HepG2 (cell line): ENCODE measurements around the gene DPM1. TPM values are rescaled to one million over a fixed set of nuclear protein-coding genes. Genes with fewer than 3 reads are reported as not detected.

Experiments used
- ETV5 ChIP-seq: IDR thresholded peaks from 2 replicates; pipeline ENCODE4 v1.6.1; 2018; ENCODE audit warnings: missing biosample characterization, missing genetic modification reagents, inconsistent platforms, borderline replicate concordance
- FOXA1 ChIP-seq, 2 experiments: fragments of 450-650 bp in 1 of 2; sonication (generic) in 1 of 2; formaldehyde crosslinking in 1 of 2; IDR thresholded peaks; 2 replicates each; pipeline versions ENCODE4 v1.4.0 to v1.6.1; 2016 to 2020; ENCODE audit warnings: missing genetic modification reagents in 1 of 2
- GFI1 ChIP-seq: sonication (generic); formaldehyde crosslinking; IDR thresholded peaks from 2 replicates; pipeline ENCODE4 v1.5.0; 2020; ENCODE audit warnings: missing genetic modification reagents, mild to moderate bottlenecking, borderline replicate concordance
- PHF8 ChIP-seq: sonication (generic); formaldehyde crosslinking; IDR thresholded peaks from 2 replicates; pipeline ENCODE4 v1.5.0; 2020; ENCODE audit warnings: missing genetic modification reagents
- SMC3 ChIP-seq: IDR thresholded peaks from 2 replicates; pipeline ENCODE4 v1.6.1; 2011; ENCODE audit warnings: low read length, improper control_type of control experiment
- ZNF253 ChIP-seq: sonication (generic); formaldehyde crosslinking; IDR thresholded peaks from 2 replicates; pipeline ENCODE4 v1.8.0; 2022; ENCODE audit warnings: mild to moderate bottlenecking, missing genetic modification reagents, borderline replicate concordance
- ZNF558 ChIP-seq: sonication (generic); formaldehyde crosslinking; IDR thresholded peaks from 2 replicates; pipeline ENCODE4 v1.9.0; 2022; ENCODE audit warnings: mild to moderate bottlenecking, missing genetic modification reagents, borderline replicate concordance
- polyA plus RNA-seq, 8 experiments: library from polyadenylated mRNA; depleted of rRNA in 3 of 8; stranded (reverse) in 7 of 8; unstranded in 1 of 8; fragments of >200 nt; fragmentation: Illumina TruSeq in 4 of 8; extraction: Trizol in 4 of 8; gene quantifications; 2 replicates each; pipeline versions ENCODE4 v1.2.1 to v1.2.3, GENCODE V29; 2011 to 2016; ENCODE audit warnings: low read depth in 4 of 8, missing spikeins in 1 of 8, mixed read lengths in 1 of 8; ENCODE audit not compliant: insufficient read depth in 1 of 8
- total RNA-seq, 5 experiments: library from RNA; depleted of rRNA; stranded (reverse); fragments of >200 nt; fragmentation: Illumina TruSeq; extraction: Trizol; gene quantifications; 2 replicates each; pipeline ENCODE4 v1.2.3, GENCODE V29; 2016; ENCODE audit warnings: low read depth in 1 of 5
- TF ChIP-seq, protein P1 (sequence below): sonication (generic); formaldehyde crosslinking; IDR thresholded peaks from 2 replicates; pipeline ENCODE4 v1.5.0; 2020; ENCODE audit warnings: mild to moderate bottlenecking, missing genetic modification reagents, borderline replicate concordance
- TF ChIP-seq, protein P2 (sequence below): sonication (generic); formaldehyde crosslinking; IDR thresholded peaks from 2 replicates; pipeline ENCODE4 v1.4.0; 2020; ENCODE audit warnings: mild to moderate bottlenecking, missing genetic modification reagents
- TF ChIP-seq, protein P3 (sequence below): sonication (generic); formaldehyde crosslinking; conservative IDR thresholded peaks from 2 replicates; pipeline ENCODE4 v1.8.1; 2023; ENCODE audit warnings: missing genetic modification reagents
- TF ChIP-seq, protein P4 (sequence below): sonication (generic); formaldehyde crosslinking; IDR thresholded peaks from 2 replicates; pipeline ENCODE4 v1.4.0; 2020; ENCODE audit warnings: missing genetic modification reagents
- TF ChIP-seq, protein P5 (sequence below): sonication (generic); formaldehyde crosslinking; IDR thresholded peaks from 2 replicates; pipeline ENCODE4 v1.4.0; 2020; ENCODE audit warnings: missing genetic modification reagents, borderline replicate concordance

Gene DPM1
- total and polyA plus RNA-seq, 2 of the 13 experiments (the other 11 are each of a cell fraction or from before 2014, with no cell fraction given), result 83.2 to 161 TPM

DNA sequence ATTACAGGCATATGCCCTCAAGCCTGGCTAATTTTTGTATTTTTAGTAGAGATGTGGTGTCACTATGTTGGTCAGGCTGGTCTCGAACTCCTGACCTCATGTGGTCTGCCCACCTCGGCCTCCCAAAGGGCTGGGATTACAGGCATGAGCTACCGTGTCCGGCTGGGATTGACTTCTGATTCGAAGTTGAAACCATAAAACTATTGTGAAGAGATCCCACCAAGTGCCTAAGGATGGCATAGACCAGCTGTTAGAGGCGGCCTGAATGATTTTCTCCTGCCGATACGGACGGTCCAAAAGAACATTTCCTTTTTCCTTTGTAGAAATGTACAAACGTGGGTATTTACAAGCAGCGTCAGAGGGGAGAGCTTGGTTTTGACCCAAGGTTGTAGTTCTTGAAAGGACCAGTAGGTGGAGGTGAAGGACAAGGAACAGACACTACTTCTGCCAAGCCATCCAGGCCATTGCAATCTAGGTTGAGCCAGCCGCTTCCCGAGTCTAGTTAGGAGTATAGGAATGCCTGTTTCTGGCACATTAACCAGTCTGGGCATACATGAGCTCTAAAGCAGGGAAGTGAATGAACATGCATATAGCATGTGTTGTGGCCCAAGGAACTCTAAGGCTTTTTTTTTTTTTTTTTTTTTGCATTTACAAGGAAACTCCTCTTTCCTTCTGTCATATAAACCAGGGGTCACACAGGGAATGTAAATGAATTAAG, 29.3 kb upstream of the DPM1 start (continued):
- TF ChIP-seq, protein P1, sequence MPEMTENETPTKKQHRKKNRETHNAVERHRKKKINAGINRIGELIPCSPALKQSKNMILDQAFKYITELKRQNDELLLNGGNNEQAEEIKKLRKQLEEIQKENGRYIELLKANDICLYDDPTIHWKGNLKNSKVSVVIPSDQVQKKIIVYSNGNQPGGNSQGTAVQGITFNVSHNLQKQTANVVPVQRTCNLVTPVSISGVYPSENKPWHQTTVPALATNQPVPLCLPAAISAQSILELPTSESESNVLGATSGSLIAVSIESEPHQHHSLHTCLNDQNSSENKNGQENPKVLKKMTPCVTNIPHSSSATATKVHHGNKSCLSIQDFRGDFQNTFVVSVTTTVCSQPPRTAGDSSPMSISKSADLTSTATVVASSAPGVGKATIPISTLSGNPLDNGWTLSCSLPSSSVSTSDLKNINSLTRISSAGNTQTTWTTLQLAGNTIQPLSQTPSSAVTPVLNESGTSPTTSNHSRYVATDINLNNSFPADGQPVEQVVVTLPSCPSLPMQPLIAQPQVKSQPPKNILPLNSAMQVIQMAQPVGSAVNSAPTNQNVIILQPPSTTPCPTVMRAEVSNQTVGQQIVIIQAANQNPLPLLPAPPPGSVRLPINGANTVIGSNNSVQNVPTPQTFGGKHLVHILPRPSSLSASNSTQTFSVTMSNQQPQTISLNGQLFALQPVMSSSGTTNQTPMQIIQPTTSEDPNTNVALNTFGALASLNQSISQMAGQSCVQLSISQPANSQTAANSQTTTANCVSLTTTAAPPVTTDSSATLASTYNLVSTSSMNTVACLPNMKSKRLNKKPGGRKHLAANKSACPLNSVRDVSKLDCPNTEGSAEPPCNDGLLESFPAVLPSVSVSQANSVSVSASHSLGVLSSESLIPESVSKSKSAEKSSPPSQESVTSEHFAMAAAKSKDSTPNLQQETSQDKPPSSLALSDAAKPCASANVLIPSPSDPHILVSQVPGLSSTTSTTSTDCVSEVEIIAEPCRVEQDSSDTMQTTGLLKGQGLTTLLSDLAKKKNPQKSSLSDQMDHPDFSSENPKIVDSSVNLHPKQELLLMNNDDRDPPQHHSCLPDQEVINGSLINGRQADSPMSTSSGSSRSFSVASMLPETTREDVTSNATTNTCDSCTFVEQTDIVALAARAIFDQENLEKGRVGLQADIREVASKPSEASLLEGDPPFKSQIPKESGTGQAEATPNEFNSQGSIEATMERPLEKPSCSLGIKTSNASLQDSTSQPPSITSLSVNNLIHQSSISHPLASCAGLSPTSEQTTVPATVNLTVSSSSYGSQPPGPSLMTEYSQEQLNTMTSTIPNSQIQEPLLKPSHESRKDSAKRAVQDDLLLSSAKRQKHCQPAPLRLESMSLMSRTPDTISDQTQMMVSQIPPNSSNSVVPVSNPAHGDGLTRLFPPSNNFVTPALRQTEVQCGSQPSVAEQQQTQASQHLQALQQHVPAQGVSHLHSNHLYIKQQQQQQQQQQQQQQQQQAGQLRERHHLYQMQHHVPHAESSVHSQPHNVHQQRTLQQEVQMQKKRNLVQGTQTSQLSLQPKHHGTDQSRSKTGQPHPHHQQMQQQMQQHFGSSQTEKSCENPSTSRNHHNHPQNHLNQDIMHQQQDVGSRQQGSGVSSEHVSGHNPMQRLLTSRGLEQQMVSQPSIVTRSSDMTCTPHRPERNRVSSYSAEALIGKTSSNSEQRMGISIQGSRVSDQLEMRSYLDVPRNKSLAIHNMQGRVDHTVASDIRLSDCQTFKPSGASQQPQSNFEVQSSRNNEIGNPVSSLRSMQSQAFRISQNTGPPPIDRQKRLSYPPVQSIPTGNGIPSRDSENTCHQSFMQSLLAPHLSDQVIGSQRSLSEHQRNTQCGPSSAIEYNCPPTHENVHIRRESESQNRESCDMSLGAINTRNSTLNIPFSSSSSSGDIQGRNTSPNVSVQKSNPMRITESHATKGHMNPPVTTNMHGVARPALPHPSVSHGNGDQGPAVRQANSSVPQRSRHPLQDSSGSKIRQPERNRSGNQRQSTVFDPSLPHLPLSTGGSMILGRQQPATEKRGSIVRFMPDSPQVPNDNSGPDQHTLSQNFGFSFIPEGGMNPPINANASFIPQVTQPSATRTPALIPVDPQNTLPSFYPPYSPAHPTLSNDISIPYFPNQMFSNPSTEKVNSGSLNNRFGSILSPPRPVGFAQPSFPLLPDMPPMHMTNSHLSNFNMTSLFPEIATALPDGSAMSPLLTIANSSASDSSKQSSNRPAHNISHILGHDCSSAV, result no peak
- TF ChIP-seq ZNF253 (CRISPR knock-in tag) (no peak), GFI1 (CRISPR knock-in tag) (no peak), ETV5 (CRISPR knock-in tag) (0 out of 2 replicates have a peak, but pooled peaks have one; percentile 30), SMC3 (peak; percentile 97), FOXA1 (IDR thresholded peaks at IDR 0.05) (no peak), FOXA1 (CRISPR knock-in tag; IDR thresholded peaks at IDR 0.05) (peak; percentile 70), ZNF558 (CRISPR knock-in tag) (no peak), PHF8 (CRISPR knock-in tag) (no peak)
- TF ChIP-seq, protein P2, sequence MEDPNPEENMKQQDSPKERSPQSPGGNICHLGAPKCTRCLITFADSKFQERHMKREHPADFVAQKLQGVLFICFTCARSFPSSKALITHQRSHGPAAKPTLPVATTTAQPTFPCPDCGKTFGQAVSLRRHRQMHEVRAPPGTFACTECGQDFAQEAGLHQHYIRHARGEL (CRISPR knock-in tag), result no peak
- TF ChIP-seq, protein P3, sequence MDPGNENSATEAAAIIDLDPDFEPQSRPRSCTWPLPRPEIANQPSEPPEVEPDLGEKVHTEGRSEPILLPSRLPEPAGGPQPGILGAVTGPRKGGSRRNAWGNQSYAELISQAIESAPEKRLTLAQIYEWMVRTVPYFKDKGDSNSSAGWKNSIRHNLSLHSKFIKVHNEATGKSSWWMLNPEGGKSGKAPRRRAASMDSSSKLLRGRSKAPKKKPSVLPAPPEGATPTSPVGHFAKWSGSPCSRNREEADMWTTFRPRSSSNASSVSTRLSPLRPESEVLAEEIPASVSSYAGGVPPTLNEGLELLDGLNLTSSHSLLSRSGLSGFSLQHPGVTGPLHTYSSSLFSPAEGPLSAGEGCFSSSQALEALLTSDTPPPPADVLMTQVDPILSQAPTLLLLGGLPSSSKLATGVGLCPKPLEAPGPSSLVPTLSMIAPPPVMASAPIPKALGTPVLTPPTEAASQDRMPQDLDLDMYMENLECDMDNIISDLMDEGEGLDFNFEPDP (CRISPR knock-in tag), result no peak
- TF ChIP-seq, protein P4, sequence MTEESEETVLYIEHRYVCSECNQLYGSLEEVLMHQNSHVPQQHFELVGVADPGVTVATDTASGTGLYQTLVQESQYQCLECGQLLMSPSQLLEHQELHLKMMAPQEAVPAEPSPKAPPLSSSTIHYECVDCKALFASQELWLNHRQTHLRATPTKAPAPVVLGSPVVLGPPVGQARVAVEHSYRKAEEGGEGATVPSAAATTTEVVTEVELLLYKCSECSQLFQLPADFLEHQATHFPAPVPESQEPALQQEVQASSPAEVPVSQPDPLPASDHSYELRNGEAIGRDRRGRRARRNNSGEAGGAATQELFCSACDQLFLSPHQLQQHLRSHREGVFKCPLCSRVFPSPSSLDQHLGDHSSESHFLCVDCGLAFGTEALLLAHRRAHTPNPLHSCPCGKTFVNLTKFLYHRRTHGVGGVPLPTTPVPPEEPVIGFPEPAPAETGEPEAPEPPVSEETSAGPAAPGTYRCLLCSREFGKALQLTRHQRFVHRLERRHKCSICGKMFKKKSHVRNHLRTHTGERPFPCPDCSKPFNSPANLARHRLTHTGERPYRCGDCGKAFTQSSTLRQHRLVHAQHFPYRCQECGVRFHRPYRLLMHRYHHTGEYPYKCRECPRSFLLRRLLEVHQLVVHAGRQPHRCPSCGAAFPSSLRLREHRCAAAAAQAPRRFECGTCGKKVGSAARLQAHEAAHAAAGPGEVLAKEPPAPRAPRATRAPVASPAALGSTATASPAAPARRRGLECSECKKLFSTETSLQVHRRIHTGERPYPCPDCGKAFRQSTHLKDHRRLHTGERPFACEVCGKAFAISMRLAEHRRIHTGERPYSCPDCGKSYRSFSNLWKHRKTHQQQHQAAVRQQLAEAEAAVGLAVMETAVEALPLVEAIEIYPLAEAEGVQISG, result no peak
- TF ChIP-seq, protein P5, sequence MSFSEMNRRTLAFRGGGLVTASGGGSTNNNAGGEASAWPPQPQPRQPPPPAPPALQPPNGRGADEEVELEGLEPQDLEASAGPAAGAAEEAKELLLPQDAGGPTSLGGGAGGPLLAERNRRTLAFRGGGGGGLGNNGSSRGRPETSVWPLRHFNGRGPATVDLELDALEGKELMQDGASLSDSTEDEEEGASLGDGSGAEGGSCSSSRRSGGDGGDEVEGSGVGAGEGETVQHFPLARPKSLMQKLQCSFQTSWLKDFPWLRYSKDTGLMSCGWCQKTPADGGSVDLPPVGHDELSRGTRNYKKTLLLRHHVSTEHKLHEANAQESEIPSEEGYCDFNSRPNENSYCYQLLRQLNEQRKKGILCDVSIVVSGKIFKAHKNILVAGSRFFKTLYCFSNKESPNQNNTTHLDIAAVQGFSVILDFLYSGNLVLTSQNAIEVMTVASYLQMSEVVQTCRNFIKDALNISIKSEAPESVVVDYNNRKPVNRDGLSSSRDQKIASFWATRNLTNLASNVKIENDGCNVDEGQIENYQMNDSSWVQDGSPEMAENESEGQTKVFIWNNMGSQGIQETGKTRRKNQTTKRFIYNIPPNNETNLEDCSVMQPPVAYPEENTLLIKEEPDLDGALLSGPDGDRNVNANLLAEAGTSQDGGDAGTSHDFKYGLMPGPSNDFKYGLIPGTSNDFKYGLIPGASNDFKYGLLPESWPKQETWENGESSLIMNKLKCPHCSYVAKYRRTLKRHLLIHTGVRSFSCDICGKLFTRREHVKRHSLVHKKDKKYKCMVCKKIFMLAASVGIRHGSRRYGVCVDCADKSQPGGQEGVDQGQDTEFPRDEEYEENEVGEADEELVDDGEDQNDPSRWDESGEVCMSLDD (CRISPR knock-in tag), result no peak
